ENCODE data around the gene LIN52. TPM values are rescaled to one million over a fixed set of nuclear protein-coding genes. Genes with fewer than 3 reads are reported as not detected.

LIN52 gene
- total and polyA plus RNA-seq, 2 donors (not counting 3 experiments of a cell fraction or from before 2014, with no cell fraction given), result 6.6 to 9.7 TPM

GRCh38 chr14:74155287-74155686 lies 70.5 kb downstream of the LIN52 start:
- H4K20me1 ChIP-seq (replicated peaks; ENCODE audit: control insufficient read depth, extremely low read depth, insufficient read depth, low read length), result no peaks in the 10 kb centered on the region
- BruUV-seq (replicated peaks), result no TSS peak
- no peak overlapping the region for H3K4me3 ChIP-seq (replicated peaks in 1 of 3; ENCODE audit: insufficient read depth in 1 of 3, low read depth in 1 of 3, low read length in 3 of 3)
- POLR2A ChIA-PET, result no interaction called here
- DNase-seq (ENCODE audit: low read depth, low spot score), result no peak
- CTCF ChIA-PET, result interaction anchor here (0.8 to 1.3 kb wide), 2 partner anchors 8 to 12 kb away, joined by 4 read pairs; no protein-coding TSS in a partner anchor
- H2AFZ ChIP-seq (ENCODE audit: low read depth, low read length), result no peak overlapping the region
- H3K4me2 ChIP-seq (ENCODE audit: insufficient read depth, low read length), result no peak overlapping the region
- H3K27me3 ChIP-seq (ENCODE audit: control insufficient read depth in 2 of 2, insufficient read depth in 2 of 2, low read length in 2 of 2), result no peaks in the 10 kb centered on the region
- H3K36me3 ChIP-seq (ENCODE audit: control insufficient read depth in 2 of 2, extremely low read depth in 1 of 2, insufficient read depth in 2 of 2, low read length in 2 of 2), result no peaks in the 10 kb centered on the region
- dilution Hi-C loops (cut with MboI; ENCODE audit: extremely low pct_ligation_motif_present, low sequenced_read_pairs) (no loop called here), intact Hi-C loops (cut with micrococcal nuclease) (no loop called here)
- H3K4me1 ChIP-seq (ENCODE audit: control insufficient read depth, extremely low read depth, insufficient read depth, low read length), result no peaks in the 10 kb centered on the region
- no peak overlapping the region for H3K9ac ChIP-seq (replicated peaks; ENCODE audit: extremely low read depth, insufficient read depth, low read length)
- H3K79me2 ChIP-seq (ENCODE audit: control insufficient read depth, insufficient read depth, low read length), result no peaks in the 10 kb centered on the region
- no peak overlapping the region for H3K27ac ChIP-seq (ENCODE audit: insufficient read depth, low read depth, low read length)
- FAIRE-seq, result no peak
- H3K9me1 ChIP-seq (replicated peaks; ENCODE audit: control insufficient read depth, extremely low read depth, insufficient read depth, low read length), result no peaks in the 10 kb centered on the region
- no peak for TF ChIP-seq MYC (IDR thresholded peaks at IDR 0.05; ENCODE audit: low read depth, low read length)
- TF ChIP-seq POLR2AphosphoS5 (IDR thresholded peaks at IDR 0.05; ENCODE audit: insufficient read depth, low read depth, low read length), result no peak
- no peak for TF ChIP-seq POLR2A (IDR thresholded peaks at IDR 0.05; ENCODE audit: low read depth, low read length)
- TF ChIP-seq JUN (IDR thresholded peaks at IDR 0.05; ENCODE audit: borderline replicate concordance, insufficient read depth, insufficient read length, low read depth), result no peak
- TF ChIP-seq FOS (IDR thresholded peaks at IDR 0.05; ENCODE audit: borderline replicate concordance, insufficient read depth, low read length), result no peak
- TF ChIP-seq EZH2 (IDR thresholded peaks at IDR 0.05; ENCODE audit: borderline replicate concordance, low read depth, low read length, severe bottlenecking), result no peak
- TF ChIP-seq GATA2 (IDR thresholded peaks at IDR 0.05; ENCODE audit: insufficient read depth, insufficient read length, low read depth, low read length), result no peak
- no peak for TF ChIP-seq MAX (IDR thresholded peaks at IDR 0.05; ENCODE audit: insufficient read depth, insufficient read length)
- TF ChIP-seq CTCF (IDR thresholded peaks at IDR 0.05; ENCODE audit: extremely low read depth in 1 of 2, insufficient read depth in 1 of 2, low read depth in 1 of 2, low read length in 2 of 2), result no peak
- no peaks in the 10 kb centered on the region for H3K9me3 ChIP-seq (replicated peaks; ENCODE audit: control insufficient read depth, insufficient read depth, low read length)

Data from endothelial cell of umbilical vein (primary cell).